Measurements from ENCODE around the gene FBXL12.

FBXL12 gene

DNA sequence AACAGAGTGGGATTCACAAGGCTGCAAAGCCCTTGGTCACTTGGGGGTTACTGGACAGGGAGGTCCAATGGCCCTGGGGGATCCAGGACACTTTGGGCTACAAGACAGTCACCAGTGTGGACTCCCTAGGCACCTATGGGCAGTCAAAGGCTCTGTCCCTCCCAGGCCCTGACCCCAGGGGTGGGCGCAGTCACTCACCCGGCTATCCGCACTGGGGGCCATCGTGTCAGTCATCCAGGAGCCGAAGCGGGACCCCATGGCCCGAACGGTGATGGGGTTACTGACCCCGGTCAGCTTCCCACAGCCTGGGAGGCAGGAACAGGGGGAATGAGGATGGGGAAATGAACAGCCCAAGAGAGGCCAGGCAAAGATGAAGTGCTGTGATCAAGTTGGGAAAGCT is 37.7 kb upstream of the FBXL12 start:
- TF ChIP-seq ZNF19 (tag by site-specific recombination; IDR thresholded peaks at IDR 0.05; ENCODE audit: low read depth) (no peak), BCL6B (tag by site-specific recombination; IDR thresholded peaks at IDR 0.05) (no peak), ZNF785 (tag by site-specific recombination; IDR thresholded peaks at IDR 0.05) (no peak), ZNF776 (tag by site-specific recombination; IDR thresholded peaks at IDR 0.05; ENCODE audit: borderline replicate concordance) (no peak), GLI4 (tag by site-specific recombination; IDR thresholded peaks at IDR 0.05) (no peak), ZNF394 (tag by site-specific recombination; IDR thresholded peaks at IDR 0.05; ENCODE audit: borderline replicate concordance) (no peak), ZFP3 (tag by site-specific recombination; IDR thresholded peaks at IDR 0.05; ENCODE audit: low read depth) (no peak), HOXA7 (CRISPR knock-in tag; IDR thresholded peaks at IDR 0.05; ENCODE audit: borderline replicate concordance) (no peak), ZNF366 (tag by site-specific recombination; conservative IDR thresholded peaks at IDR 0.05) (no peak), HIC1 (tag by site-specific recombination; IDR thresholded peaks at IDR 0.05) (no peak), ZNF76 (tag by site-specific recombination; IDR thresholded peaks at IDR 0.05; ENCODE audit: borderline replicate concordance, low read depth) (no peak), ZNF266 (tag by site-specific recombination; IDR thresholded peaks at IDR 0.05; ENCODE audit: low read depth) (no peak), SETDB1 (IDR thresholded peaks at IDR 0.05; ENCODE audit: insufficient read length, low read length) (no peak), EGR2 (tag by site-specific recombination; IDR thresholded peaks at IDR 0.05; ENCODE audit: low read depth) (no peak), ZNF169 (tag by site-specific recombination; IDR thresholded peaks at IDR 0.05) (no peak)
- TF ChIP-seq, protein P1, sequence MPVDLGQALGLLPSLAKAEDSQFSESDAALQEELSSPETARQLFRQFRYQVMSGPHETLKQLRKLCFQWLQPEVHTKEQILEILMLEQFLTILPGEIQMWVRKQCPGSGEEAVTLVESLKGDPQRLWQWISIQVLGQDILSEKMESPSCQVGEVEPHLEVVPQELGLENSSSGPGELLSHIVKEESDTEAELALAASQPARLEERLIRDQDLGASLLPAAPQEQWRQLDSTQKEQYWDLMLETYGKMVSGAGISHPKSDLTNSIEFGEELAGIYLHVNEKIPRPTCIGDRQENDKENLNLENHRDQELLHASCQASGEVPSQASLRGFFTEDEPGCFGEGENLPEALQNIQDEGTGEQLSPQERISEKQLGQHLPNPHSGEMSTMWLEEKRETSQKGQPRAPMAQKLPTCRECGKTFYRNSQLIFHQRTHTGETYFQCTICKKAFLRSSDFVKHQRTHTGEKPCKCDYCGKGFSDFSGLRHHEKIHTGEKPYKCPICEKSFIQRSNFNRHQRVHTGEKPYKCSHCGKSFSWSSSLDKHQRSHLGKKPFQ (tag by site-specific recombination; IDR thresholded peaks at IDR 0.05) = no peak
- TF ChIP-seq, protein P2, sequence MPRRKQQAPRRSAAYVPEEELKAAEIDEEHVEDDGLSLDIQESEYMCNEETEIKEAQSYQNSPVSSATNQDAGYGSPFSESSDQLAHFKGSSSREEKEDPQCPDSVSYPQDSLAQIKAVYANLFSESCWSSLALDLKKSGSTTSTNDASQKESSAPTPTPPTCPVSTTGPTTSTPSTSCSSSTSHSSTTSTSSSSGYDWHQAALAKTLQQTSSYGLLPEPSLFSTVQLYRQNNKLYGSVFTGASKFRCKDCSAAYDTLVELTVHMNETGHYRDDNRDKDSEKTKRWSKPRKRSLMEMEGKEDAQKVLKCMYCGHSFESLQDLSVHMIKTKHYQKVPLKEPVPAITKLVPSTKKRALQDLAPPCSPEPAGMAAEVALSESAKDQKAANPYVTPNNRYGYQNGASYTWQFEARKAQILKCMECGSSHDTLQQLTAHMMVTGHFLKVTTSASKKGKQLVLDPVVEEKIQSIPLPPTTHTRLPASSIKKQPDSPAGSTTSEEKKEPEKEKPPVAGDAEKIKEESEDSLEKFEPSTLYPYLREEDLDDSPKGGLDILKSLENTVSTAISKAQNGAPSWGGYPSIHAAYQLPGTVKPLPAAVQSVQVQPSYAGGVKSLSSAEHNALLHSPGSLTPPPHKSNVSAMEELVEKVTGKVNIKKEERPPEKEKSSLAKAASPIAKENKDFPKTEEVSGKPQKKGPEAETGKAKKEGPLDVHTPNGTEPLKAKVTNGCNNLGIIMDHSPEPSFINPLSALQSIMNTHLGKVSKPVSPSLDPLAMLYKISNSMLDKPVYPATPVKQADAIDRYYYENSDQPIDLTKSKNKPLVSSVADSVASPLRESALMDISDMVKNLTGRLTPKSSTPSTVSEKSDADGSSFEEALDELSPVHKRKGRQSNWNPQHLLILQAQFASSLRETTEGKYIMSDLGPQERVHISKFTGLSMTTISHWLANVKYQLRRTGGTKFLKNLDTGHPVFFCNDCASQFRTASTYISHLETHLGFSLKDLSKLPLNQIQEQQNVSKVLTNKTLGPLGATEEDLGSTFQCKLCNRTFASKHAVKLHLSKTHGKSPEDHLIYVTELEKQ (tag by site-specific recombination; IDR thresholded peaks at IDR 0.05; ENCODE audit: borderline replicate concordance) = no peak
- no peaks in the 10 kb centered on the region for H3K4me1 ChIP-seq (ENCODE audit: control insufficient read depth, insufficient read depth, low read length)
- H3K4me3 ChIP-seq (ENCODE audit: low read depth, low read length) = no peak overlapping the region
- H3K27ac ChIP-seq (ENCODE audit: extremely low read depth, low read depth, low read length) = no peak overlapping the region
- peaks cover 0 to 6% of the 10 kb centered on the region in 2 experiments; a peak in 1 of 3 replicates for H3K36me3 ChIP-seq (ENCODE audit: control insufficient read depth in 2 of 2, insufficient read depth in 1 of 2, low read length in 2 of 2)
- CTCF ChIA-PET = no interaction called here
- POLR2A ChIA-PET = no interaction called here
- H3K9me3 ChIP-seq (ENCODE audit: control insufficient read depth, insufficient read depth, low read depth, low read length) = no peaks in the 10 kb centered on the region
